GM12892 (cell line): ENCODE data around the gene NDUFAF8.
"Not testable (repeated sequence)": the region's sequence is repeated elsewhere in the genome, so short reads cannot be mapped to it uniquely, and the experiment has no call there.

Experiments used
- DNase-seq: peaks from one replicate; pipeline ENCODE4 v3.0.0; 2011; ENCODE audit not compliant: insufficient read length
- FAIRE-seq: peaks from 2 replicates; lab custom pipeline; 2011; peaks lifted over from hg19 to GRCh38; lab: Jason Lieb, UNC
- POLR2A ChIP-seq: IDR thresholded peaks from 2 replicates; pipeline ENCODE4 v1.6.1; 2011; ENCODE audit warnings: low read depth, low read length, control low read depth
- POLR2AphosphoS5 ChIP-seq: IDR thresholded peaks from 2 replicates; pipeline ENCODE4 v1.6.1; 2011; ENCODE audit warnings: low read depth, low read length, control low read depth
- TAF1 ChIP-seq: IDR thresholded peaks from 2 replicates; pipeline ENCODE4 v1.6.1; 2011; ENCODE audit warnings: low read depth, mild to moderate bottlenecking, control low read depth, low read length, borderline replicate concordance

NDUFAF8 gene

DNA sequence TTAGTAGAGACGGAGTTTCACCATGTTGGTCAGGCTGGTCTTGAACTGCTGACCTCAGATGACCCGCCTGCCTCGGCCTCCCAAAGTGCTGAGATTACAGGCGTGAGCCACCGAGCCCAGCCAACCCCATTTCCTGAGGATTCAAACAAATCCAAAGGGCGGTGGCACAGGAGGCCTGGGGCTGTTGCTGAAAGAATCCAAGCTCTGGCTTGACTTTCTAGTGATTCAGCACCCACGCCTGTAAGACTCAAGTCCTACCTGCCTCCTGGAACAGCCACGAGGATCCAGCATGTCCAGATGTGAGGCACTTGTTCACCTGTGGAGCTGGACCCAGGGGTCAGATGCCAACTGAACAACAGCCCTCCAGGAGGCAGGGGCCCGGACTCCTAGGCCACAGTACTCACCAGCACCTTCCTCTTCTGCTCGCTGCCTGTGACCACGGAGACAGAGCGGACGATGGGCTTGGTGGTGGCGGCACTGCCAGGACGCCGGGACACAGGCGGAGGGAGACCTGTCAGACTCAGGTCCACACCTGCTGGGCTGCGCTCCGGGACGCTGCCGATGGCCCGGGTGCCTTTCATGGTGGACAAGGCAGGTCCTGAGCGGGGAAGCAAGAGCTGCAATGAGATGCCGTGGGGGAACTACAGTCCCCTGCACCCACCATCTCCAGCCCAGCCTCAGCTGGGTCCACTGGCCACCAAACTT is 19.5 kb upstream of the NDUFAF8 start:
- TF ChIP-seq POLR2A (no peak), TAF1 (no peak), POLR2AphosphoS5 (no peak)
- DNase-seq (no peak), FAIRE-seq (no peak)

GRCh38 chr17:81221371-81221841 is 17.7 kb upstream of the NDUFAF8 start:
- no peak for TF ChIP-seq POLR2AphosphoS5
- TF ChIP-seq TAF1 = no peak
- no peak for TF ChIP-seq POLR2A
- no peak for FAIRE-seq
- no peak for DNase-seq

DNA sequence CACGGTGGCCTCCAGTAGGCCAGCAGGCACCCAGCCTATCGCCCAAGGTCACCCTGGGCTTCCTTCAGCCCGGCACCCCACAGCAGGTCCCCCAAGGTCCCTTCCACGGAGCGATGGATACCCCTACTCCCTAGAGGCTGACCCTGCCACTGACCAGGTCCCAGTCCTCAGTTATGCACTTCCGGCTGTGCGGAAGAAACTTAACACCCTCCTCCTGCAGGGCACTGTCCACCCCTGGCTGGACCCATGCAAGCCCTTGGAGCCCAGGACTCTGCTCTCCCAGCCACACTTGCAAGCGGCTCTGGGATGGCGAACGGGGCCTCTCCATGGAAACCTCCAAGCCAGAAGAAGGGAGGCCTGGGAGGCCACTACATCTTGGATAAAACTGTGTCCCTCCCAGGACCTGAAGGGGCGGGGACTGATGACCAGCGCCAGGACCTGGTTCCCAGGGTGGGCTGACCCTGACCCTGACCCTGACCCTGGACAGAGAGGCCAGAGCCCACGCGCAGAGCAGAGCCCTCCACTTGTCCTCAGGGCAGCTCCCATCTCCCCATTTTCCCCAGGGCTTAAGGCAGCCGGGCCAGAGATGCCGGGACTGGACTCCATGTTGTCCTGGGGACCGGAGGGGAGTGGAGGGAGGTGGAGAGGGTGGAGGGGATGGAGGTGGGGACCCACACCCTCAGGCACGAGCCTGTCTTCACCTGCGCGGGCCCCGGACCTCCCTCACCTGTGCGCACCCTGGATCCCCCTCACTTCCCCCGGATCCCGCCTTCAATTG is 17.1 kb upstream of the NDUFAF8 start:
- DNase-seq = no peak
- FAIRE-seq = no peak
- TF ChIP-seq POLR2A = no peak
- no peak for TF ChIP-seq TAF1
- TF ChIP-seq POLR2AphosphoS5 = no peak

DNA sequence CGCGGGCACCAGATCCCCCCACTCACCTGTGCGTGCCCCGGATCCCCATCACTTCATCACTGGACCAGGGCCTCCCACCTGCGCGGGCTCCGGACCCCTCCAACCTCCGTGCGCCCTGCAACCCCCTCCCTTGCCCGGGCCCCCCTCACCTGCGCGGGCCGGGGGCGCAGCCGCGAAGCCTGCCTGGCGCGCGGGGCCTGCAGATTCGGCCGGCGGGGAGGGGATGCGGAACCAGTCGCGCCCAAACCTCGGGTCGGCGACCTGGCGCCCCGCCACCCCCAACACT is 16.6 kb upstream of the NDUFAF8 start:
- FAIRE-seq (no peak), DNase-seq (no peak)
- no peak for TF ChIP-seq POLR2A
- TF ChIP-seq POLR2AphosphoS5 = no peak

DNA sequence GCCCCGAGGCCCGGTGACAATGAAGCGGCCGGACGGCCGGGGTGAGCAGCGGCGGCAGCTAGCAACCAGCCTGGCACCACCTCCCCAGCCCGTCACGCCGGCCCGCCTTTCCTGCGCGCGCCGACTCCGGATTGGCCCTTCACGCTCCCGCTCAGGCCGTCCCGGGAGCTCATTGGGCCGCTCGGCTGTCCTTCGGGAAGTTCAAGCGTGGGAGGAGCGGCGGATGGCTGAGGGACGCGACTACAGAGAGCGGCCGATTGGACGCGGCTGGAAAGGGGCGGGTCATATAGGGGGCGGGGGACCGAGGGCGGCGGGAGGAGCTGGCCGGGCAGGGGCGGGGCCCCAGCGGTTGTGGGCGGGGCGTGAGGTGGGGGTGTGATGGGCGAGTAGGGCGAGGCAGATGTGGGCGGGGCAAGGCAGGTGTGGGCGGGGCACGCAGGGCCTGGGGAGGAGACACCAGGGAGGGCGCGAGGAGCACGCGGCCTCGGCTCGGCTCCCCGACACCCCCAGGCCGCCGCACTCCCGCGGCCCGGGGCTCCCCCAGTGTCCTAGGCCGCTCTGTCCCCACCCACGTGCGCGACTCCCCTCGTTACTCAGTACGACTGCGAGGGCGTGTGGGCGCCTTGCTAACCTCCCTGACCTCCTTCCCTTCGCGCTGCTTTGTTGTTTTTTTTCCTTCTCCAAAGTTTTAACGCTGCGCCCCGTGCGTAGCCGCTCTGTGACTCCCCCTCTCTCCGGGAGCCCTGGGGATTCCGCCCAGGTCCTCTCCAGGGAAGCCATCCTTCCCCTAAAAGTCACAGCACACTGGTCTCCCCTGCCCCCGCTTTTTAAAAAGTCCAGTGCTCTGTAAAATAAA is 16.0 kb upstream of the NDUFAF8 start, which contains the start of gene CEP131:
Gene CEP131, minus strand, starts transcription at position 60 of the 856 bp plus-strand sequence. CDS start 2,909 bp downstream, outside the sequence.
- peak; percentile 100 for DNase-seq

GRCh38 chr17:81223762-81224130 is 15.4 kb upstream of the NDUFAF8 start:
- DNase-seq = no peak
- FAIRE-seq = no peak

More for the DNA sequence above, 16.0 kb upstream of the NDUFAF8 start, which contains the start of gene CEP131:
- TF ChIP-seq POLR2A (peak; percentile 37; the same call in 1 of the 2 replicates), POLR2AphosphoS5 (no peak), TAF1 (0 out of 2 replicates have a peak, but pooled peaks have one; percentile 44)
- peak; percentile 97 for FAIRE-seq

GRCh38 chr17:81227630-81228029 is 11.5 kb upstream of the NDUFAF8 start:
- peak; percentile 74 for FAIRE-seq
- DNase-seq = not testable (repeated sequence)

More at GRCh38 chr17:81223762-81224130, 15.4 kb upstream of the NDUFAF8 start:
- no peak for TF ChIP-seq TAF1
- TF ChIP-seq POLR2AphosphoS5 = no peak
- no peak for TF ChIP-seq POLR2A

DNA sequence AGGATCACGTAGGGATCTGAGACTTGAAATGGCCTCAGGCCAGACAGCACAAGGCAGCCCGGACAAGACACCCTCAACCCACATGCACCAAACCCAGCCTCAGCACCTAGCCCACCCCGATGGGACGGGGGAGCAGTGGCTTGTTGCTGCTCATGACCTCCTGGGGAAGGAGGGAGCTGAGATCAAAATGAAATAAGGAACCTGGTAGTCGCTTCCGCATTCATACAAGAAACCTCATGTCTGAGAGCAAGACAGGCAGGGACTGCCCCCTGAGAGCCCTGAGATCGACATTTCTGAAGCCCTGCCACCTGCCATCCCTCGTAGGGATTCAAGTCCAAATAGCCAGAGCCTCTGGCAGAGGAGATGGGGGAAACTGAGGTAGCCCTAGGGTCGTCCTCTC is 10.7 kb upstream of the NDUFAF8 start:
- TF ChIP-seq TAF1 = 0 out of 2 replicates have a peak, but pooled peaks have one; percentile 10
- no peak for TF ChIP-seq POLR2AphosphoS5
- peak; percentile 27; the same call in 1 of the 2 replicates for TF ChIP-seq POLR2A
- DNase-seq (peak; percentile 69), FAIRE-seq (peak; percentile 93)

- FAIRE-seq (no peak), DNase-seq (no peak)
- TF ChIP-seq POLR2AphosphoS5 (no peak), TAF1 (0 out of 2 replicates have a peak, but pooled peaks have one; percentile 0)
Measured at GRCh38 chr17:81228834-81229665, 10.1 kb upstream of the NDUFAF8 start.

- FAIRE-seq = no peak
- no peak for TF ChIP-seq POLR2AphosphoS5
- no peak for TF ChIP-seq TAF1
- no peak for TF ChIP-seq POLR2A
- no peak for DNase-seq
Measured at GRCh38 chr17:81229666-81229920, 9.5 kb upstream of the NDUFAF8 start.

DNA sequence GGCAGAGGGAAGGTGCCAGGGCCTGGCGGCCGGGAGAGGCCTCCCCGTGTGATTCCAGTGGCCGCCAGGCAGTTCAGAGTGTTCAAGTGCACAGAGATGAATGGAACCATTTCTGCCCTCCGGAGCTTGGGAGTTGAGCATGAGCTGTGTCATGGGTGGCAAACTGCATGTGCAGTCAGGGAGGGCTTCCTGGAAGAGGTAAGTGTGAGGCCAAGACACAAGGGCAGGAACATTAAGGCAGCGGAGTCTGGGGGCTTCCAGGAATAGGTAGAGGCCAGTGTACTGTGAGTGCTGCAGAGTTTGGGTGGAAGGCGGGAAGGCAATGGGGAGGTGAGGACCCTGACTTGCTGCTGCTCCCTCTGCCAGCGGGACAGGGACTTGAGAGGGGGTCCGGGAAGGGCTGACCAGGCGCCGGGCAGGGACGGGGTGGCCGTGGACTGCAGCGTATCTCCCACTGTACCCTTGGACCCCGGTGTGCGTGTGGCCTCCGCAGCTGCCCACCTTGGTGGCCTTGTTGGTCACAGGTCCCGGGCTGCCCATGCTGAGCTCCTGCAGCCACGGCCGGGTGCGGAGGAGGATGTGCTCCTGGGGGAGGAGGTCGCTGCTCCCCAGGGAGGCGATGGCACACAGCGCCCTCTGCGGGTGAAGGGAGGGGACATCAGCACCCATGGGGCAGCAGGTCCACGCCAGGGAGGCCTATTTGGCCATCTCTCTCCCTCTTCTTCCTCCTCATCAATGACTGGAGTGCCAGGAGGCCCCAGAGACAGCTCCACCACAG is 8.9 kb upstream of the NDUFAF8 start:
- DNase-seq = peak; percentile 58
- TF ChIP-seq POLR2AphosphoS5 (no peak), POLR2A (no peak), TAF1 (no peak)
- no peak for FAIRE-seq
